Mesenchymal stem cell (in vitro differentiated cells and primary cell): ENCODE measurements around the gene DYNC2H1.

Experiments
- DNase-seq: peaks from one replicate; pipeline ENCODE4 v3.0.0-alpha.2; 2013
- H2AFZ ChIP-seq: one replicate; pipeline ENCODE4 v1.6.1; 2013; ENCODE audit warnings: low read depth, mild to moderate bottlenecking, control low read depth, inconsistent platforms, low read length, moderate library complexity
- H2AK5ac ChIP-seq: 2 replicates; pipeline ENCODE4 v1.6.1; 2013; ENCODE audit warnings: low read length, moderate library complexity, mild to moderate bottlenecking, inconsistent platforms; ENCODE audit not compliant: severe bottlenecking
- H2BK120ac ChIP-seq: one replicate; pipeline ENCODE4 v1.6.1; 2013; ENCODE audit warnings: low read depth, mild to moderate bottlenecking, inconsistent platforms, low read length, moderate library complexity
- H2BK12ac ChIP-seq, 2 experiments: one replicate each; pipeline ENCODE4 v1.6.1; 2013; ENCODE audit warnings: inconsistent platforms in 2 of 2, low read length in 2 of 2, mild to moderate bottlenecking in 2 of 2, moderate library complexity in 2 of 2, control low read depth in 1 of 2
- H2BK15ac ChIP-seq: one replicate; pipeline ENCODE4 v1.6.1; 2013; ENCODE audit warnings: mild to moderate bottlenecking, low read depth, inconsistent platforms; ENCODE audit not compliant: poor library complexity, severe bottlenecking
- H2BK5ac ChIP-seq: 2 replicates; pipeline ENCODE4 v1.6.1; 2013; ENCODE audit warnings: low read depth, mild to moderate bottlenecking, low read length, control low read depth, inconsistent platforms; ENCODE audit not compliant: poor library complexity, severe bottlenecking
- H3K14ac ChIP-seq, 2 experiments: one replicate each; pipeline ENCODE4 v1.6.1; 2013; ENCODE audit warnings: inconsistent platforms in 2 of 2, low read length in 2 of 2, control low read depth in 1 of 2, mild to moderate bottlenecking in 1 of 2, moderate library complexity in 1 of 2
- H3K18ac ChIP-seq, 2 experiments: one replicate each; pipeline ENCODE4 v1.6.1; 2013; ENCODE audit warnings: inconsistent platforms in 2 of 2, low read length in 2 of 2, control low read depth in 1 of 2, low read depth in 1 of 2, mild to moderate bottlenecking in 1 of 2
- H3K23ac ChIP-seq, 2 experiments: one replicate each; pipeline ENCODE4 v1.6.1; 2013; ENCODE audit warnings: inconsistent platforms in 2 of 2, low read length in 2 of 2, mild to moderate bottlenecking in 2 of 2, moderate library complexity in 2 of 2, control low read depth in 1 of 2
- H3K27ac ChIP-seq: 2 replicates; pipeline ENCODE4 v1.5.1; 2013; ENCODE audit warnings: mild to moderate bottlenecking, moderate library complexity, low read length, control low read depth, inconsistent platforms; ENCODE audit not compliant: poor library complexity, severe bottlenecking
- H3K27me3 ChIP-seq, 2 experiments: 2 replicates each; pipeline versions ENCODE4 v1.6.1 to v1.7.0; 2013; ENCODE audit warnings: low read length in 2 of 2, mild to moderate bottlenecking in 2 of 2, moderate library complexity in 2 of 2, control low read depth in 1 of 2, inconsistent platforms in 1 of 2; ENCODE audit not compliant: control insufficient read depth in 1 of 2, insufficient read depth in 1 of 2
- H3K36me3 ChIP-seq, 2 experiments: 2 replicates each; pipeline versions ENCODE4 v1.6.1 to v1.7.0; 2013; ENCODE audit warnings: low read length in 2 of 2, control low read depth in 1 of 2, inconsistent platforms in 1 of 2, low read depth in 1 of 2, mild to moderate bottlenecking in 1 of 2; ENCODE audit not compliant: insufficient read depth in 2 of 2, control insufficient read depth in 1 of 2
- H3K4ac ChIP-seq, 2 experiments: one replicate each; pipeline ENCODE4 v1.6.1; 2013; ENCODE audit warnings: inconsistent platforms in 2 of 2, low read length in 2 of 2, mild to moderate bottlenecking in 2 of 2, moderate library complexity in 2 of 2, control low read depth in 1 of 2, low read depth in 1 of 2
- H3K4me1 ChIP-seq: 2 replicates; pipeline ENCODE4 v1.6.1; 2013; ENCODE audit warnings: low read depth, low read length, control low read depth; ENCODE audit not compliant: control insufficient read depth, insufficient read depth
- H3K4me2 ChIP-seq: 2 replicates; pipeline ENCODE4 v1.6.1; 2013; ENCODE audit warnings: low read length, mild to moderate bottlenecking, inconsistent platforms; ENCODE audit not compliant: poor library complexity, severe bottlenecking
- H3K4me3 ChIP-seq, 2 experiments: 2 replicates each; pipeline versions ENCODE4 v1.5.1 to v1.7.0; 2013; ENCODE audit warnings: low read length in 2 of 2, mild to moderate bottlenecking in 2 of 2, control low read depth in 1 of 2, low read depth in 1 of 2; ENCODE audit not compliant: insufficient read depth in 1 of 2
- H3K79me1 ChIP-seq: replicated peaks from 2 replicates; pipeline ENCODE4 v1.6.1; 2013; ENCODE audit warnings: mild to moderate bottlenecking, control low read depth, low read length, inconsistent platforms; ENCODE audit not compliant: poor library complexity, severe bottlenecking
- H3K9ac ChIP-seq: 2 replicates; pipeline ENCODE4 v1.7.0; 2013; ENCODE audit warnings: mild to moderate bottlenecking, low read length, moderate library complexity
- H3K9me3 ChIP-seq: 2 replicates; pipeline ENCODE4 v1.7.0; 2013; ENCODE audit warnings: mild to moderate bottlenecking, low read length; ENCODE audit not compliant: control insufficient read depth
- H4K8ac ChIP-seq: one replicate; pipeline ENCODE4 v1.6.1; 2013; ENCODE audit warnings: inconsistent platforms, mild to moderate bottlenecking, low read length, moderate library complexity
- H4K91ac ChIP-seq: one replicate; pipeline ENCODE4 v1.6.1; 2013; ENCODE audit warnings: mild to moderate bottlenecking, low read length, inconsistent platforms
- WGBS: methylation state at CpG from one replicate; pipeline ENCODE4 v1.1.7; 2013; ENCODE audit warnings: mixed read lengths; 5-methylcytosine and 5-hydroxymethylcytosine counted together

The DYNC2H1 gene

DNA sequence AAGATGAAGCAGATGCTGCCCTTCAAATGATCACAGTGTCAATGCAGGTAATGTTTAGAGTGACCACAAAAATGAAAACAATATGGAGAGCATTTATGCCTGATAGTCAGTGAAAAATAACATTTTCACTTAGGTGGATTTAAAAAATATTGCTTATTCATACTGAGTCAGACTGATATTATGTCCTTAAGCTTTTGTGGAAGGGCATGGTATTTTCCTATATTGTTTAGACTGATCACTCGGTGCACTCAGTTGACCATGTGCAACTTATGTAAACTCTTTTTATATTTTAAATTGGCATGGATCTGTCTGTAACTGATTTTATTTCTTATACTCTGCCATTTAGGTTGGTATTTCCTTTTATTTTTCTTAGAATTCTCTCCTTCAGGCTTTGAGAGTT lies 106.6 kb downstream of the DYNC2H1 start:
- DNase-seq, result no peak
- Histone ChIP-seq H2AK5ac (no peak overlapping the region), H3K18ac (no peak overlapping the region), H3K27me3 (no peaks in the 10 kb centered on the region), H3K4me2 (no peak overlapping the region), H3K14ac (no peak overlapping the region), H2BK5ac (no peak overlapping the region), H2AFZ (no peak overlapping the region), H3K79me1 (no peaks in the 10 kb centered on the region), H3K9ac (no peak overlapping the region), H2BK15ac (no peak overlapping the region), H2BK120ac (no peak overlapping the region), H3K9me3 (no peaks in the 10 kb centered on the region), H3K4ac (no peak overlapping the region), H3K4me3 (no peak overlapping the region), H3K27ac (no peak overlapping the region), H4K91ac (no peak overlapping the region), H3K23ac (no peak overlapping the region), H4K8ac (no peak overlapping the region), H3K36me3 (peaks cover 0 to 67% of the 10 kb centered on the region in 2 experiments), H3K4me1 (no peaks in the 10 kb centered on the region), H2BK12ac (no peak overlapping the region)
- WGBS, result no CpG with 5 or more reads among the region's 1 CpG

DNA sequence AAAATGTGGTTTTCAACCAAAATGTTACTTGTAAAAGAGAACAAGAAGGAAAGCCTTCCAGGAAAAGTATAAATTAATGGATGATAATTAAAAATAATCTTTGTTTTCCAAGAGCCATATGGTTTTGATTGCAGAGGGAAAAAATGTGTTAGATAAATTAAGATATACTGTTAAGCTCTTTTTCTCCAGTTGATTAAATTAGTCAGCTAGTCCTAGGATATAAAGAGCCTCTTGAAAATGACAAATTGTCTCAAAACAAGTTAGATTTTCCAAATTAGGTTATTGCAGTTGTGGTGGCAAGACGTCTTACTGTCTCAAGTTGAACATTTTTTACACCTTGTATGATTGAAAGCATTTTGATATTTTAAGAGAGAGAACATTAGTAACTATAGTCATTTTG lies 110.9 kb downstream of the DYNC2H1 start:
- Histone ChIP-seq H3K9ac (no peak overlapping the region), H3K79me1 (no peaks in the 10 kb centered on the region), H2BK12ac (no peak overlapping the region), H2BK120ac (no peak overlapping the region), H3K27ac (no peak overlapping the region), H4K91ac (no peak overlapping the region), H3K36me3 (peaks cover 0 to 68% of the 10 kb centered on the region in 2 experiments), H3K4me2 (no peak overlapping the region), H3K4me3 (no peak overlapping the region), H2AFZ (no peak overlapping the region), H4K8ac (no peak overlapping the region), H3K4ac (no peak overlapping the region), H2BK15ac (no peak overlapping the region), H3K23ac (no peak overlapping the region), H3K9me3 (peaks cover 3% of the 10 kb centered on the region), H3K14ac (no peak overlapping the region), H2AK5ac (no peak overlapping the region), H3K18ac (no peak overlapping the region), H3K4me1 (no peaks in the 10 kb centered on the region), H2BK5ac (no peak overlapping the region), H3K27me3 (no peaks in the 10 kb centered on the region)
- DNase-seq, result no peak
- WGBS, result no CpG with 5 or more reads among the region's 1 CpG

GRCh38 chr11:103222806-103223205 lies 113.6 kb downstream of the DYNC2H1 start:
- H3K27ac ChIP-seq, result no peak overlapping the region

GRCh38 chr11:103228807-103229206 lies 119.6 kb downstream of the DYNC2H1 start:
- H4K8ac ChIP-seq, result no peak overlapping the region
- H3K14ac ChIP-seq, result no peak overlapping the region
- DNase-seq, result no peak
- no peak overlapping the region for H3K27ac ChIP-seq
- no peak overlapping the region for H2BK5ac ChIP-seq
- no peak overlapping the region for H2BK120ac ChIP-seq
- H3K23ac ChIP-seq, result no peak overlapping the region
- no peak overlapping the region for H2AK5ac ChIP-seq
- peaks cover 0 to 32% of the 10 kb centered on the region in 2 experiments for H3K36me3 ChIP-seq
- no peak overlapping the region for H2AFZ ChIP-seq
- no peak overlapping the region for H3K9ac ChIP-seq
- no peak overlapping the region for H4K91ac ChIP-seq
- no peak overlapping the region for H3K4me3 ChIP-seq
- H3K79me1 ChIP-seq, result peaks cover 6% of the 10 kb centered on the region
- no peak overlapping the region for H2BK12ac ChIP-seq
- H3K18ac ChIP-seq, result no peak overlapping the region
- H2BK15ac ChIP-seq, result no peak overlapping the region
- 81% methylated on average over 2 of the region's 2 CpGs for WGBS
- H3K4me1 ChIP-seq, result no peaks in the 10 kb centered on the region
- no peak overlapping the region for H3K4me2 ChIP-seq
- peaks cover 3% of the 10 kb centered on the region for H3K9me3 ChIP-seq
- H3K27me3 ChIP-seq, result no peaks in the 10 kb centered on the region
- H3K4ac ChIP-seq, result no peak overlapping the region

More at GRCh38 chr11:103222806-103223205, 113.6 kb downstream of the DYNC2H1 start:
- Histone ChIP-seq H3K4me1 (no peaks in the 10 kb centered on the region), H3K14ac (no peak overlapping the region), H3K79me1 (no peaks in the 10 kb centered on the region), H4K91ac (no peak overlapping the region), H3K23ac (no peak overlapping the region), H2AFZ (no peak overlapping the region), H3K9me3 (peaks cover 3% of the 10 kb centered on the region), H2BK5ac (no peak overlapping the region), H3K27me3 (no peaks in the 10 kb centered on the region), H2AK5ac (no peak overlapping the region), H3K36me3 (peaks cover 0 to 46% of the 10 kb centered on the region in 2 experiments), H3K4ac (no peak overlapping the region), H3K4me2 (no peak overlapping the region), H3K4me3 (no peak overlapping the region), H2BK12ac (no peak overlapping the region), H3K18ac (no peak overlapping the region), H4K8ac (no peak overlapping the region), H3K9ac (no peak overlapping the region), H2BK15ac (no peak overlapping the region), H2BK120ac (no peak overlapping the region)
- no peak for DNase-seq
- WGBS, result 100% methylated on average over 1 of the region's 3 CpGs
